ENCODE measurements around the gene ALDH9A1. TPM values are rescaled to one million over a fixed set of nuclear protein-coding genes. Genes with fewer than 3 reads are reported as not detected.
"Not testable (repeated sequence)": the region's sequence is repeated elsewhere in the genome, so short reads cannot be mapped to it uniquely, and the experiment has no call there.

The ALDH9A1 gene
- total RNA-seq, 4 donors from 2014 or later: 55.3 to 109 (median 74.5) TPM

- no peaks in the 10 kb centered on the region for H3K9me3 ChIP-seq
- H3K4me1 ChIP-seq: peaks cover 0 to under 1% (median 0%) of the 10 kb centered on the region in 4 donors
- no peak for DNase-seq (ENCODE audit: low spot score in 2 of 2)
- H3K27ac ChIP-seq: no peak overlapping the region
- WGBS, 2 donors: 81 to 84% methylated on average over 5 of the region's 5 CpGs
- no peaks in the 10 kb centered on the region for H3K27me3 ChIP-seq
- no peaks in the 10 kb centered on the region for H3K36me3 ChIP-seq
- no peak overlapping the region for H3K4me3 ChIP-seq
- TF ChIP-seq CTCF (IDR thresholded peaks at IDR 0.05) (no peak), EP300 (IDR thresholded peaks at IDR 0.05) (no peak), POLR2A (IDR thresholded peaks at IDR 0.05) (no peak)
These were observed 14.4 kb upstream of the ALDH9A1 start for GRCh38 chr1:165712764-165713163.

GRCh38 chr1:165707984-165708706 lies 9.8 kb upstream of the ALDH9A1 start:
- TF ChIP-seq CTCF (IDR thresholded peaks at IDR 0.05): no peak
- TF ChIP-seq EP300 (IDR thresholded peaks at IDR 0.05): no peak
- no peak for TF ChIP-seq POLR2A (IDR thresholded peaks at IDR 0.05)
- 74 to 82% methylated on average over 11 of the region's 11 CpGs for WGBS, 2 donors
- H3K4me3 ChIP-seq: no peak overlapping the region
- H3K9me3 ChIP-seq: no peaks in the 10 kb centered on the region
- DNase-seq (ENCODE audit: low spot score in 2 of 2): no peak
- no peaks in the 10 kb centered on the region for H3K36me3 ChIP-seq
- peaks cover 0 to 8% of the 10 kb centered on the region in 2 donors for H3K27me3 ChIP-seq
- H3K4me1 ChIP-seq: no peaks in the 10 kb centered on the region
- no peak overlapping the region for H3K27ac ChIP-seq

GRCh38 chr1:165703648-165704047 lies 5.3 kb upstream of the ALDH9A1 start:
- 75 to 89% methylated on average over 2 of the region's 2 CpGs for WGBS, 2 donors
- no peaks in the 10 kb centered on the region for H3K9me3 ChIP-seq
- no peak for DNase-seq (ENCODE audit: low spot score in 2 of 2)
- no peaks in the 10 kb centered on the region for H3K4me1 ChIP-seq
- TF ChIP-seq EP300 (IDR thresholded peaks at IDR 0.05): no peak
- TF ChIP-seq POLR2A (IDR thresholded peaks at IDR 0.05): no peak
- no peak for TF ChIP-seq CTCF (IDR thresholded peaks at IDR 0.05)
- no peaks in the 10 kb centered on the region for H3K36me3 ChIP-seq
- no peak overlapping the region for H3K27ac ChIP-seq
- H3K27me3 ChIP-seq: peaks cover 0 to 8% of the 10 kb centered on the region in 2 donors
- no peak overlapping the region for H3K4me3 ChIP-seq

- H3K4me1 ChIP-seq; H3K27me3 ChIP-seq; H3K4me3 ChIP-seq; H3K36me3 ChIP-seq; H3K27ac ChIP-seq; H3K9me3 ChIP-seq; DNase-seq (ENCODE audit: low spot score in 2 of 2): not testable (repeated sequence)
- WGBS, 2 donors: 81 to 95% methylated on average over 7 of the region's 7 CpGs
These were observed 3.6 kb upstream of the ALDH9A1 start for GRCh38 chr1:165701922-165702321.

GRCh38 chr1:165699577-165699976 lies 1.2 kb upstream of the ALDH9A1 start:
- no peak for DNase-seq (ENCODE audit: low spot score in 2 of 2)
- Histone ChIP-seq H3K27ac (no peak overlapping the region), H3K4me3 (no peak overlapping the region), H3K4me1 (peaks cover 0 to 22% (median 16%) of the 10 kb centered on the region in 4 donors), H3K27me3 (no peaks in the 10 kb centered on the region), H3K9me3 (no peaks in the 10 kb centered on the region), H3K36me3 (no peaks in the 10 kb centered on the region)
- WGBS, 2 donors: 90 to 96% methylated on average over 3 of the region's 3 CpGs
- TF ChIP-seq EP300 (IDR thresholded peaks at IDR 0.05) (no peak), CTCF (IDR thresholded peaks at IDR 0.05) (no peak), POLR2A (IDR thresholded peaks at IDR 0.05) (no peak)

All from tibial nerve (tissue), 4 donors.